GM12864 (cell line): ENCODE data around the gene UBALD1.

ENCODE experiments used
- DNase-seq: peaks from one replicate; pipeline ENCODE4 v3.0.0-alpha.2; 2011; ENCODE audit warnings: low read depth
- H3K4me3 ChIP-seq: 2 replicates; pipeline ENCODE4 v1.5.1; 2011; ENCODE audit warnings: mild to moderate bottlenecking, low read depth, low read length, control low read depth
- TF ChIP-seq, protein P1 (sequence below): IDR thresholded peaks from 2 replicates; pipeline ENCODE4 v1.5.1; 2011; ENCODE audit warnings: low read depth, mild to moderate bottlenecking, moderate library complexity, low read length, control low read depth, inconsistent platforms; ENCODE audit errors: missing control alignments

UBALD1 gene

DNA sequence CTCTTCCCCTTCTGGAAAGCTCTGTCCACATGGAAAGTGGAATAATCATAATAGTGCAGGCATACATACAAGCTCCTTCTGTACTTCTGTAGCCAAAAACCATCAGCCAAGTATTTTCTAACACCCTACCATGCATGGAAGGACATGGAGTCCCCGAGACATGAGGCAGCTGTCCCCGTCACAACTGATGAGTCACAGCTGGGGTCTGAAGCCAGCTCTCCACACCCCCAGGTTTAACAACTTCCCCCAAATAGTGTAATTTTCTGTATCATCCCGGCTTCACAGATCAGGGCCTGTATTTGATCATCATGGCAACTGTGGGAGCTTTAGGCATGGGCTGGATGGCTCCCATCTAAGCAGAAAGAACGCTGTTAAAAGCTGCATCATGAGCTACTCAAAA lies 42.0 kb downstream of the UBALD1 start:
- TF ChIP-seq, protein P1, sequence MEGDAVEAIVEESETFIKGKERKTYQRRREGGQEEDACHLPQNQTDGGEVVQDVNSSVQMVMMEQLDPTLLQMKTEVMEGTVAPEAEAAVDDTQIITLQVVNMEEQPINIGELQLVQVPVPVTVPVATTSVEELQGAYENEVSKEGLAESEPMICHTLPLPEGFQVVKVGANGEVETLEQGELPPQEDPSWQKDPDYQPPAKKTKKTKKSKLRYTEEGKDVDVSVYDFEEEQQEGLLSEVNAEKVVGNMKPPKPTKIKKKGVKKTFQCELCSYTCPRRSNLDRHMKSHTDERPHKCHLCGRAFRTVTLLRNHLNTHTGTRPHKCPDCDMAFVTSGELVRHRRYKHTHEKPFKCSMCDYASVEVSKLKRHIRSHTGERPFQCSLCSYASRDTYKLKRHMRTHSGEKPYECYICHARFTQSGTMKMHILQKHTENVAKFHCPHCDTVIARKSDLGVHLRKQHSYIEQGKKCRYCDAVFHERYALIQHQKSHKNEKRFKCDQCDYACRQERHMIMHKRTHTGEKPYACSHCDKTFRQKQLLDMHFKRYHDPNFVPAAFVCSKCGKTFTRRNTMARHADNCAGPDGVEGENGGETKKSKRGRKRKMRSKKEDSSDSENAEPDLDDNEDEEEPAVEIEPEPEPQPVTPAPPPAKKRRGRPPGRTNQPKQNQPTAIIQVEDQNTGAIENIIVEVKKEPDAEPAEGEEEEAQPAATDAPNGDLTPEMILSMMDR, result no peak

DNA sequence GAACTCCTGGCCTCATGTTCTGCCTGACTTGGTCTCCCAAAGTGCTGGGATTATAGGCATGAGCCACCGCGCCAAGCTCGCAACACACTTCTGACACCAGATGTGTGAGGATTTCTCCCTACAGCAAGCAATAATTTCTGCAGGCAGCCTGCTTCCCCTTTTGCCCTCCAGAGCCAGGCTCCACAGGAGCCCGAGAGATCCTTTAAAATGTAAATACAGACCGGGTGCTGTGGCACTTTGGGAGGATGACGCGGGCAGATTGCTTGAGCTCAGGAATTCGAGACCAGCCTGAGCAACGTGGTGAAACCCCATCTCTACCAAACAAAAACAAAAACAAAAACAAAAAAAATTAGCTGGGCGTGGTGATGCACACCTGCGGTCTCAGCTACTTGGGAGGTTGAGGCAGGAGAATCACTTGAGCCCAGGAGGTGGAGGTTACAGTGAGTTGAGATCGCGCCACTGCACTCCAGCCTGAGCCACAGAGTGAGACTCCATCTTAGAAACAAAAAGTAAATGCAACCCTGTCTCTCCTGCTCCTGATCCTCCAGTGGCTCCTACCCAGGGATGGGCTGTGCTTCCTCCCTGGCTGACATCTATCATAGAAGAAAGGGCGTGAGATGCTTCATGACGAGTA lies 43.9 kb downstream of the UBALD1 start:
- TF ChIP-seq, protein P1, result no peak
- no peak overlapping the region for H3K4me3 ChIP-seq
- no peak for DNase-seq

More for the DNA sequence above, 42.0 kb downstream of the UBALD1 start:
- no peak overlapping the region for H3K4me3 ChIP-seq
- no peak for DNase-seq

DNA sequence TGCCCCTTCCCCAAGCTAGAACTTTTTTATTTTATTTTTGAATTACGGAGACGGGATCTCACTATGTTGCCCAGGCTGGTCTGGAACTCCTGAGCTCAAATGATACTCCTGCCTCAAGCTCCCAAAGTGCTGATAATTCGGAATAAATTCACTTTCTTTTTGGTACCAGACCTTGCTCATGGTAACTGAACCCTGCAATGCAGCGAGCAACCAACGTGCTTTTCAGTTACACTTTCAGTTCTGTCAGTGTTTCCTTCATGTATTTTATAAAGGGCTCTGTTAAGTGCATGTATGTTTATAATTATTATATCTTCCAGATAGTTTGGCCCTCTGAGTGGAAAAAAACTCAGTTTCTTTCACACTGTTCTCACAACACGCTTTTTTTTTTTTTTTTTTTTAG lies 44.6 kb downstream of the UBALD1 start:
- TF ChIP-seq, protein P1, result no peak
- no peak overlapping the region for H3K4me3 ChIP-seq
- no peak for DNase-seq

DNA sequence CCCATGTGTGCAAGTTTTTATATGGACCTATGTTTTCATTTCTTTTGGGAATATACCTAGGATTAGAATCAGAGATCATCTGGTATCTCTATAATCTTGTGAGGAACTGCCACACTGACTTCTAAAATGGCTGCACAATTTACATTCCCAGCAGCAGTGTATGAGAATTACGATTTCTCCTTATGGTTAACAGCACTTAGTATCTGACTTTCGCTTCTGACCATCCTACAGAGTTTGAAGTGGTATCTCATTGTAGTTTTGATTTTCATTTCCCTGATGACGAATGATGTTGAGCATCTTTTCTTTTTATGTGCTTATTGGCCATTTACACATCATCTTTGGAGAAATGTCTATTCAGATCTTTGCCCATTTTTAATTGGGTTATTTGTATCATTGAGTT lies 48.5 kb downstream of the UBALD1 start:
- TF ChIP-seq, protein P1, result no peak
- no peak overlapping the region for H3K4me3 ChIP-seq
- no peak for DNase-seq

DNA sequence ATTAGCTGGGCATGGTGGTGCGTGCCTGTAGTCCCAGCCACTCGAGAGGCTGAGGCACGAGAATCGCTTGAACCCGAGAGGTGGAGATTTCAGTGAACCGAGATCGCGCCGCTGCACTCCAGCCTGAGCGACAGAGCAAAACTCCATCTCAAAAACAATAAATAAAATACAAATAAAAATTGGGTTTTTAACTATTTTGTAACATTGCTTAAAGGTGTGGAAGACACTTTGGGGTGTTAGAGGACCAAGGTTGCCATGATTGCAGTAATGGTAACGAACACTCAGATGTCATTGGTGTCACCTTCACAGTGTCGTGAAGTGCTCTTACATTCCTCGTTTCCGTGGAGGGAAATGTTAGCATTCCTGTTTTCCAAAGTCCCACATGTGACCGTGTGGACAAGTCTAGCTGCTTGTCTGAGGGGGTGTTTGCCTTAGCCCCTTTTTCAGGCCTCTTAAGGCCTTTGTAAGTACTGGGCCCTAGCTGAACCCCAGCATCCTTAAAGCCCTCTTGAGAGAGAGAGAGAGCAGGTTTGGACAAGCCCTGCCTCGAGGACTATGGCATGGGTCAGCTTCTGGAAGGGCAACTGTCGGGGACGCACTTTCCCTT lies 49.9 kb downstream of the UBALD1 start:
- H3K4me3 ChIP-seq, result no peak overlapping the region
- DNase-seq, result no peak

DNA sequence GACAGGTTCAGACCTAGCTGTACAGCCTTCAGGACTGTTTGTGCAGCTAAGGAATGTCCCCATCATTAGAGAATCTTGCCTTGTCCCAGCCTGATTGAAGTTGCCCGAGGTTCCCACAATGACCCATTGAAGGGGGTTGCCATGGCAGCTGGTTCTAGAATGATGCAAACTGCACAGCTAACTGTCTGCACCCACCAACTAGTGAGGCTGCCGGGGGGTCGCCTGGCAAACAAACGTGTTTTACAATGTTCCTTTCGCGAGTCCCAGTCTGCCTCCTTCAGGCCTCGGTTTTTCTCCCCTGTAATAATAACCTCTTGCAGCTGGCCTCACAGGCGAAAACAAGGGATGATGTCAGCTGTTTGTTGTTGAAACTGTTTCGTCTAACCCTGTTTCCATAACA lies 53.1 kb downstream of the UBALD1 start:
- no peak overlapping the region for H3K4me3 ChIP-seq
- TF ChIP-seq, protein P1, result no peak
- DNase-seq, result no peak

More for the DNA sequence above, 49.9 kb downstream of the UBALD1 start:
- TF ChIP-seq, protein P1, result no peak
